ENCODE data around the gene GPAM. TPM values are rescaled to one million over a fixed set of nuclear protein-coding genes. Genes with fewer than 3 reads are reported as not detected.
A peak's percentile ranks its signal among the peaks of the same experiment; 100 is the strongest.

The GPAM gene
- total RNA-seq, 1 donor from 2014 or later = 6.9 TPM

GRCh38 chr10:112143420-112143819, 40.1 kb downstream of the GPAM start:
- H3K27ac ChIP-seq = no peak overlapping the region
- H3K27me3 ChIP-seq = no peaks in the 10 kb centered on the region
- DNase-seq (ENCODE audit: extremely low spot score in 2 of 2) = peak; percentile 52 to 81
- intact Hi-C loops (cut with DNase I) = no loop called here
- TF ChIP-seq POLR2A (IDR thresholded peaks at IDR 0.05) = no peak
- no peak for TF ChIP-seq POLR2AphosphoS5 (IDR thresholded peaks at IDR 0.05; ENCODE audit: insufficient read depth in 1 of 2, low read depth in 1 of 2)
- TF ChIP-seq, protein P1, sequence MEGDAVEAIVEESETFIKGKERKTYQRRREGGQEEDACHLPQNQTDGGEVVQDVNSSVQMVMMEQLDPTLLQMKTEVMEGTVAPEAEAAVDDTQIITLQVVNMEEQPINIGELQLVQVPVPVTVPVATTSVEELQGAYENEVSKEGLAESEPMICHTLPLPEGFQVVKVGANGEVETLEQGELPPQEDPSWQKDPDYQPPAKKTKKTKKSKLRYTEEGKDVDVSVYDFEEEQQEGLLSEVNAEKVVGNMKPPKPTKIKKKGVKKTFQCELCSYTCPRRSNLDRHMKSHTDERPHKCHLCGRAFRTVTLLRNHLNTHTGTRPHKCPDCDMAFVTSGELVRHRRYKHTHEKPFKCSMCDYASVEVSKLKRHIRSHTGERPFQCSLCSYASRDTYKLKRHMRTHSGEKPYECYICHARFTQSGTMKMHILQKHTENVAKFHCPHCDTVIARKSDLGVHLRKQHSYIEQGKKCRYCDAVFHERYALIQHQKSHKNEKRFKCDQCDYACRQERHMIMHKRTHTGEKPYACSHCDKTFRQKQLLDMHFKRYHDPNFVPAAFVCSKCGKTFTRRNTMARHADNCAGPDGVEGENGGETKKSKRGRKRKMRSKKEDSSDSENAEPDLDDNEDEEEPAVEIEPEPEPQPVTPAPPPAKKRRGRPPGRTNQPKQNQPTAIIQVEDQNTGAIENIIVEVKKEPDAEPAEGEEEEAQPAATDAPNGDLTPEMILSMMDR (IDR thresholded peaks at IDR 0.05) = no peak
- no peaks in the 10 kb centered on the region for H3K9me3 ChIP-seq
- no peaks in the 10 kb centered on the region for H3K4me1 ChIP-seq
- peaks cover 0 to 6% of the 10 kb centered on the region in 2 donors for H3K36me3 ChIP-seq
- H3K4me3 ChIP-seq = no peak overlapping the region

- intact Hi-C loops (cut with DNase I) = no loop called here
- no peak for TF ChIP-seq POLR2A (IDR thresholded peaks at IDR 0.05)
- TF ChIP-seq, protein P1 (IDR thresholded peaks at IDR 0.05) = no peak
- TF ChIP-seq POLR2AphosphoS5 (IDR thresholded peaks at IDR 0.05; ENCODE audit: insufficient read depth in 1 of 2, low read depth in 1 of 2) = no peak
- H3K4me1 ChIP-seq = no peaks in the 10 kb centered on the region
- H3K27ac ChIP-seq = no peak overlapping the region
- H3K9me3 ChIP-seq = no peaks in the 10 kb centered on the region
- H3K4me3 ChIP-seq = no peak overlapping the region
- no peaks in the 10 kb centered on the region for H3K27me3 ChIP-seq
- no peak for DNase-seq (ENCODE audit: extremely low spot score in 2 of 2)
- H3K36me3 ChIP-seq = no peaks in the 10 kb centered on the region
Observed at GRCh38 chr10:112141292-112141691, 42.3 kb downstream of the GPAM start.

GRCh38 chr10:112140110-112140970, 43.2 kb downstream of the GPAM start:
- no peak for TF ChIP-seq POLR2AphosphoS5 (IDR thresholded peaks at IDR 0.05; ENCODE audit: insufficient read depth in 1 of 2, low read depth in 1 of 2)
- TF ChIP-seq POLR2A (IDR thresholded peaks at IDR 0.05) = no peak
- TF ChIP-seq, protein P1 (IDR thresholded peaks at IDR 0.05) = peak in 1 of 3 experiments; percentile 44
- Histone ChIP-seq H3K27ac (no peak overlapping the region), H3K4me1 (no peaks in the 10 kb centered on the region), H3K36me3 (no peaks in the 10 kb centered on the region), H3K27me3 (no peaks in the 10 kb centered on the region), H3K9me3 (no peaks in the 10 kb centered on the region), H3K4me3 (no peak overlapping the region)
- intact Hi-C loops (cut with DNase I) = no loop called here
- DNase-seq (ENCODE audit: extremely low spot score in 2 of 2) = peak in 1 of 2 donors; percentile 83

- TF ChIP-seq, protein P1 (IDR thresholded peaks at IDR 0.05) = no peak
- TF ChIP-seq POLR2A (IDR thresholded peaks at IDR 0.05) = no peak
- TF ChIP-seq POLR2AphosphoS5 (IDR thresholded peaks at IDR 0.05; ENCODE audit: insufficient read depth in 1 of 2, low read depth in 1 of 2) = no peak
- Histone ChIP-seq H3K4me3 (no peak overlapping the region), H3K36me3 (no peaks in the 10 kb centered on the region), H3K4me1 (no peaks in the 10 kb centered on the region), H3K9me3 (no peaks in the 10 kb centered on the region), H3K27me3 (no peaks in the 10 kb centered on the region), H3K27ac (no peak overlapping the region)
- intact Hi-C loops (cut with DNase I) = no loop called here
- peak in 1 of 2 donors; percentile 76 for DNase-seq (ENCODE audit: extremely low spot score in 2 of 2)
Observed at GRCh38 chr10:112139176-112139575, 44.4 kb downstream of the GPAM start.

Measured in vagina (tissue), 2 donors.